Renal cortex interstitium (tissue), 11 donors: ENCODE measurements around the gene HOXD9. TPM values are rescaled to one million over a fixed set of nuclear protein-coding genes. Genes with fewer than 3 reads are reported as not detected.

Experiments
- DNase-seq, 11 donors: peaks; one replicate each; pipeline ENCODE4 v3.0.0-alpha.2; 2013; ENCODE audit warnings: low read depth in 9 of 11, low spot score in 4 of 11; ENCODE audit errors: extremely low read depth in 1 of 11
- polyA plus RNA-seq, 3 donors: library from polyadenylated mRNA; unstranded; fragments of 120-200 nt; gene quantifications; one replicate each; pipeline ENCODE4 v1.2.1, GENCODE V29; 2013; ENCODE audit not compliant: insufficient read length in 3 of 3

Gene HOXD9
- polyA plus RNA-seq, 3 donors, result 74.3 to 99.6 (median 80.9) TPM

GRCh38 chr2:176129813-176130146 is 7.3 kb downstream of the HOXD9 start:
- DNase-seq, result no peak

- peak in 8 of 11 donors; percentile 84 to 94 (median 90) for DNase-seq
Measured at GRCh38 chr2:176130147-176130956, 7.8 kb downstream of the HOXD9 start.

- DNase-seq, result no peak
Measured at GRCh38 chr2:176130957-176131847, 8.7 kb downstream of the HOXD9 start.

DNA sequence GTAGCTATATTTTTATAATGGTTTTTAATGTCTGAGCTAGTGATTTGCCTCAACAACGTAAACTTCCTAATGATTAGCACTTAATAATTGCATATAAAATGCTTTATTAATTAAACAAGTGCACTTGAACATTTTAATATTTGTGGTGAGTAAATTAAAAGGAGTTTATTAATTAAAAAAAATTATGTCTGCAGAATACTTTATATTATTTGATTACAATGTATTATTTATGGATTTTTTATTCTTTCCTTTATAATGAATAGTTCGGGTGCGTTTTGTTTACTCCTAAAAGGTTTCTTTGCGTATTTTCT is 9.3 kb downstream of the HOXD9 start:
- DNase-seq, result no peak

GRCh38 chr2:176132205-176133171 is 10.0 kb downstream of the HOXD9 start:
- DNase-seq, result no peak

DNA sequence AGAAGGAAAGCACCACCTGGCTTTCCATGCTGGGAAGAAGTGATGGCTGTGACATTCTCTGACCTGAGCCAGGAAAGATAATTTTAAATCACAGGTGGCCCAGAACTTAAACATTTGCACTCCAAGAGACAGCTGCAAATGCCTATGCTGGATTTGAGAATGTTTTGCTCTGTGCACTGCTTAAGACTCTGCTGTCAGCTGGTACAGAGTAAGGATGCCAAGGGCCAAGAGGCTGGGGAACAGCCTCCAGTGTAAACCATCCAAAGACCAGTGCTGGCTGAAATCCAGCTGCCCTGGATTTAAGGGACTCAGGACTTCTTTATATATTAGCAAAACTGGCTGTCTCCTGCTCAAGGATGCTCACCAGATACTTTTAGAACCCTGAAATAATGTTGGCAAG is 10.9 kb downstream of the HOXD9 start:
- no peak for DNase-seq

DNA sequence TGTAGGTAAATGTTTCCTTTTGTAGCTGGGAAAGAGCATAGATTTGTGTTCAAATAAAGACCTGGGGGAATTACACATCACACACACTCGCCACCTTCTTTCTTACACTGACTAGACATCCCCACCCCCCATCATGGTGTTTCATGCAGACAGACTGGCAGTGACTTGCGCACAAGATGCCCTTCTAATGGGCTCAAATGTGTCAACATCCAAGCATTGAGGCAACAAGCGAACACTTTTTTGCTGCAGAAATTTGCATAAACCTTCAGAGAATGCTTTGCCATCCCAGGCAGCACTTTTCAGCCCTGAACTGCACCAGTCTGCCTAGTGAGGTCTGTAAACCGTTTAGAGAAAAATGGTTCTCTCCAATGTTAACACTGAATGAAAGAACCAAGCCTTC is 11.5 kb downstream of the HOXD9 start:
- DNase-seq, result no peak

DNA sequence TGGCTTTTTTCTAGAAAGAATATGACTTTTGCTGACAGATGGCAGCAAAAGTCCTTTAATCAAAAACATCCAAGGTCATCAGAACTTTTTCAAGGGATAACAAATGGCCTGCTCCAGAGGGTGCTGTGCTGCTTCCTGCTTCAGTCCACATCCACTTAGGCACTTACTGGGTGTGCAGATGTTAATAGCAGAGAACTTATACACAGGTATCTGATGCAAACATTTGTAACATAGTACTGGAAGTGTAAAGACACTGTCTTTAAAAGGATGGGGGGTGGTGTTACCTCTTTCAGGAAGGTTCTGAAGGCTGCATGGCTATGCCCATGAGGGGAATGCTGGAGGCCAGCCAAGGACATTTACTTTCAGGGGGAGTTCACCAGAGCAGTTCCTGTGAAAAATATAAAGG is 12.5 kb downstream of the HOXD9 start:
- DNase-seq, result no peak

DNA sequence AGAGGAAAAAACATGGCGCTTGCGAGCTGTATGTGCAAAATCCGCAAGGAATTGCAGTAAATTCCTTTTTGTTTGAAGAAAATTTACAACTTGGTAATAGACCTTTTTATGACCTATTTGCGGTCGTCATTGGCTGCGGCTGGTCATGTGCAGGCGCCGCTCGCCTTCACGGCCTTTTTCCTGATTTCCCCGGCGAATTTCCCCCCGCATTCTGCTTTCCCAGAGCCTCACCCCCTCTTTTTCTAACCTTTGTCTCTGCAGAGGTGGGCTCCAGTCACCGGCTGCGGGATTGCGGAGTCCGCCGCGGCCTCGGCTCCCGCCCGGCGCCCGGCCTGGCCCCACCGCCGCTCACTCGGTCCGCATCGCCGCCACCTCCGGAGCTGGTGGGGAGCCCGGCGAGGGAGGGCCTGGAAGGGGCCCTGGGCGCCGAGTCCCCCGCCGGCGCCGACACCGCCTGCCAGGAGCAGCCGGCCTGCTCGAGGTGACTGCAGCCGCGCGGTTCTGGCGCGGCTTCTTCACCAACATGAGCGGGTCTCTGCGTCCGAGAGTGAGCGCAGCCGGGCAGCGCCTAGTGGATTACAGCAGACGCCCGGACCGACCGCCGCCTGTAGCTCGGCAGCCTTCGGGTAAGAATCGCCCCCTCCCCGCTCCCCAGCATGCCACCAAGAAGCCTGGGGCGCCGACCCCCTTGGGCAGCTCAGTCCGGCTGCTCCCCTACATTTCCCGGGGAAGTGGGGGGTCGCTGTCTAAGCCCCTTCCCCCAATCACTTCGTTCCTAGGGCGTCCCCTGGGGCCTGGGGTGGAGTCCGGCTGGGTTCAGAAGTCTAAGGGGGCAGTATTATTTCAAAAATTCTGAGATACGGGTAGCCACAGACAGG is 14.1 kb downstream of the HOXD9 start:
- peak in 1 of 11 donors; percentile 92 for DNase-seq

DNA sequence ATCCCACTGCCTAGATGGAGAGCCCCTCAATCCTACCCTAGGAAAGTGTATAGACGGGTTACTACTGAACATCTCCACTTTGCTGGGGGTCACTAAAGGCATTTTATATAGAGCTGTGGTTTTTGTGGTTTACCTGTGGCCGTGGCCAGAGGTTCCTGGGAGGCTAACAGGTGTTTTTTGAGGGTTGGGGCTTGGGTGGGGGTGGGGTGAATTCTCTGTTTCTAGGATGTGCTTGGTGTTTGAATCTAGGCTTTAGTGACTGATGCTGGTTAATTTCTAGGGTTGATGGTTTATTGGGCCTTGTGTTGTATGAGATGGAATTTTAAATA is 14.7 kb downstream of the HOXD9 start:
- no peak for DNase-seq

DNA sequence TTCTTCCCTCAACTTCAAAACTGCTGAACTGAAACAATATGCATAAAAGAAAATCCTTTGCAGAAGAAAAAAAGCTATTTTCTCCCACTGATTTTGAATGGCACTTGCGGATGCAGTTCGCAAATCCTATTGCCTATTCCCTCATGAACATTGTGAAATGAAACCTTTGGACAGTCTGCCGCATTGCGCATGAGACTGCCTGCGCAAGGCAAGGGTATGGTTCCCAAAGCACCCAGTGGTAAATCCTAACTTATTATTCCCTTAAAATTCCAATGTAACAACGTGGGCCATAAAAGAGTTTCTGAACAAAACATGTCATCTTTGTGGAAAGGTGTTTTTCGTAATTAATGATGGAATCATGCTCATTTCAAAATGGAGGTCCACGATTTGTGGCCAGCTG is 15.4 kb downstream of the HOXD9 start:
- DNase-seq, result no peak

DNA sequence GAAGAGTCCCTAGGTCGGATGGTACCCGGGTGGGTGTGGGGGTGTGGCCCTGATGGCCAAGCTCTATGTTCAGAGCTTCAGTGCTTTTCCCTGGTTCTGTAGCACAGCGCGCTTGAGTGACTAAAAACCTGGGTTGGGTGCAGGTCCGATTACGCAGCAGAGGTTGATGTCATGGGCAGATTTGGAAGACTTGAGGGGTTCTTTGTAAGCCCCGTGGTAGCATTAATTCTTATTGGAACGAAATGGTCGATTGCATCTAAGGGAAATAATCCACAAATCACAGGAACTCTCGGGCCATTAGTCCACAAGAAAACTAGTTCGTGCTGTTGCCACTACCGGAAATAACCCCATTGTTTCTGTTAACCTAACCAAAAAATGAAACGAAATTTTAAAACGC is 16.0 kb downstream of the HOXD9 start:
- no peak for DNase-seq

GRCh38 chr2:176138923-176139660 is 16.6 kb downstream of the HOXD9 start:
- DNase-seq, result no peak

DNA sequence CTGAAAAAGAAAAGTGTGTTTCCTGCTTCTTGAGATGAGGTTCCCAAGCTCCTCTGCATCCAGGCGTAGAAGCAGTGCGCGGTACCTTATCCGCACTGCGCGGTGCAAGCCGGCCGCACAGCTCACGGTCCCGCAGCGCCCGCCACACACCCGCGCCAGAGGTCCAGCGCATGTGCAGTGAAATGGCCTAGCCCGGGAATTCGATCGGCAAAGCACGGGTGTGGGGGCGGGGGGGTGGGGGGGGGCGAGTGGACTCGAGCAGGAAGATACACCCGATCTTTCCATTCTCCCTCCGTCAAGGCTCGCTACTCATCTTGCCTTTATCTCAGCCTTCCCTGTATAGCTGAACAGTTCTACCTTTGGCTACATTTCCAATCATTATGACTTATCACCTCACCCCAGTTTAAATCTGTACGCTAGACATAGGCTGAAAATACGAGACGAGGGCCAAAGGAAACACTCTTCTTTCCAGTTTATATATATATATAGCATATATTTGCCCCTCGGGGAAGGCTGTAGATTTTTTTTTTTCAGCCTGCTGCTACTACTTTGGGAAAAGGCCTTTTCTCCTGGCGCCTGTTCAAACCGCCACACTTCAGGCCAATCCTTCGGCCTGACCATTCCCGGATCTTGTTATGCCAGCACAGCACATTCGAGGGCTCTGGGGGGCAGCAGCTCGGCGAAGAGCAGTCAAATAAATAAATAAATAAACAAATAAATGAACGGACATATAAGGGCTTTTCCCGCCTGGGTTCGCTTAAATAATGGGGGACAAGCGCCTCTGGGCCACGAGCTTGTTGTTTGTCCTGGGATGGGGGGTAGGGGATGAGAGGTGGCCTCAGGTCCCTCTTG is 17.4 kb downstream of the HOXD9 start:
- DNase-seq, result no peak

DNA sequence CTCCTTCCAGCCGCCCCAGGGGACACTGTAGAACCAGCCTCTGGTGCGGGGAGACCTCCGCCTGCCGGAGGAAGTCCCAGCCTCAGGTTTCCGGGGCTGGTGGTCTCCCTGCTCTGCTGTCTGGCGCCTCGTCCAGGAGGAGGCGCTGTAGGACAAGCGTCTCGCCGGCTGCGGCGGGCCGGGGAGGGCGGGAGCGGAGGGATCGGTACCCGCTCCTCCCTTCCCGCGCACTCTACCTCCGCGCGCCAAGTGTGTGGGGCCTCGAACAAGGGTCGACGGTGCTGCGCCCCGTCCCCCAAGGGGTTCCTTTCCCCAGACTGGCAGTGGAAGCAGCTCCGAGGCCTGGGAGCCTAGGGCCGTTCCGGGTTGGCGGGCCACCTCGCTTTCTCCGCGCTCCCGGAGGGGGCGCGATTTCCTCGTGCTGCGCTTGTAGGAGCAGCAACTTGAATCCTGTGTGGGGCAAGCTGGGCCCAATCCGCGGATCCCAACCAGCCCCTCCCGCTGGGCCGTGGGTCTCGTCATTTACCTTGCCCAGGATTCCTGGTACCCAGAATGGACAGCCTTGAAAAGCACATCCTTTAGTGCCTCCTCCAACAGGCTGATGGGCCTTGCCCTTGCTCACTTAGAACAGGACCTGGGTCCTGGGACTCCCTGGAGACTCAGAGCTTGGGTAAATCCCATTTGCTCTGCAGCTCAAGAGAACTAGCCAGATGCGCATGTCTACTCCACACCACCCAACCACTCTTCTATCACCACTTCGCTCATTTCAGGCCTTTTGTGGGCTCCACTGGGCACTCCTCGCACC is 18.2 kb downstream of the HOXD9 start:
- peak in 3 of 11 donors; percentile 89 to 90 (median 90) for DNase-seq

- no peak for DNase-seq
Measured at GRCh38 chr2:176142281-176142680, 19.8 kb downstream of the HOXD9 start.
